ENCODE measurements around the gene PFDN5.

- TF ChIP-seq CTCF (IDR thresholded peaks at IDR 0.05) (no peak), POLR2A (IDR thresholded peaks at IDR 0.05) (no peak)
Measured at GRCh38 chr12:53343969-53344368, 48.6 kb downstream of the PFDN5 start.

Measured in Peyer's patch (tissue), 4 donors.